GM19238 (cell line): ENCODE results near the gene SMARCA4.
"Not testable (repeated sequence)": the region's sequence is repeated elsewhere in the genome, so short reads cannot be mapped to it uniquely, and the experiment has no call there.

ENCODE experiments used
- DNase-seq: peaks from one replicate; pipeline ENCODE4 v3.0.0; 2011; ENCODE audit warnings: low spot score; ENCODE audit not compliant: insufficient read length

SMARCA4 gene

GRCh38 chr19:10976131-10976892 lies 15.5 kb downstream of the SMARCA4 start:
- no peak for DNase-seq

GRCh38 chr19:10977742-10978092 lies 16.9 kb downstream of the SMARCA4 start:
- no peak for DNase-seq

GRCh38 chr19:10979951-10980381 lies 19.1 kb downstream of the SMARCA4 start:
- DNase-seq: no peak

GRCh38 chr19:10981252-10981895 lies 20.5 kb downstream of the SMARCA4 start:
- DNase-seq: no peak

- DNase-seq: no peak
Observed at GRCh38 chr19:10983026-10983425, 22.2 kb downstream of the SMARCA4 start.

GRCh38 chr19:10984166-10984735 lies 23.4 kb downstream of the SMARCA4 start:
- DNase-seq: no peak

- no peak for DNase-seq
Observed at GRCh38 chr19:10985502-10985901, 24.7 kb downstream of the SMARCA4 start.

GRCh38 chr19:10986301-10987127 lies 25.7 kb downstream of the SMARCA4 start:
- no peak for DNase-seq

GRCh38 chr19:10987571-10988297 lies 26.9 kb downstream of the SMARCA4 start:
- no peak for DNase-seq

GRCh38 chr19:10988380-10988779 lies 27.6 kb downstream of the SMARCA4 start:
- DNase-seq: no peak

- no peak for DNase-seq
Observed at GRCh38 chr19:10988921-10989320, 28.1 kb downstream of the SMARCA4 start.

- no peak for DNase-seq
Observed at GRCh38 chr19:10991076-10991475, 30.2 kb downstream of the SMARCA4 start.

GRCh38 chr19:10991521-10992081 lies 30.8 kb downstream of the SMARCA4 start:
- no peak for DNase-seq

GRCh38 chr19:10992174-10992573 lies 31.3 kb downstream of the SMARCA4 start:
- not testable (repeated sequence) for DNase-seq

GRCh38 chr19:10995926-10996600 lies 35.2 kb downstream of the SMARCA4 start:
- DNase-seq: no peak

- no peak for DNase-seq
Observed at GRCh38 chr19:10998045-10998533, 37.3 kb downstream of the SMARCA4 start.

GRCh38 chr19:10998666-10999065 lies 37.8 kb downstream of the SMARCA4 start:
- DNase-seq: no peak

GRCh38 chr19:11005521-11005920 lies 44.7 kb downstream of the SMARCA4 start:
- no peak for DNase-seq

- no peak for DNase-seq
Observed at GRCh38 chr19:11007385-11007784, 46.6 kb downstream of the SMARCA4 start.

GRCh38 chr19:11007962-11008532 lies 47.2 kb downstream of the SMARCA4 start:
- DNase-seq: no peak
